ENCODE results near the gene MKRN2. TPM values are rescaled to one million over a fixed set of nuclear protein-coding genes. Genes with fewer than 3 reads are reported as not detected.
"Not testable (repeated sequence)": the region's sequence is repeated elsewhere in the genome, so short reads cannot be mapped to it uniquely, and the experiment has no call there.

MKRN2 gene
- total RNA-seq, 4 donors from 2014 or later: 35.5 to 49.4 (median 45.3) TPM

DNA sequence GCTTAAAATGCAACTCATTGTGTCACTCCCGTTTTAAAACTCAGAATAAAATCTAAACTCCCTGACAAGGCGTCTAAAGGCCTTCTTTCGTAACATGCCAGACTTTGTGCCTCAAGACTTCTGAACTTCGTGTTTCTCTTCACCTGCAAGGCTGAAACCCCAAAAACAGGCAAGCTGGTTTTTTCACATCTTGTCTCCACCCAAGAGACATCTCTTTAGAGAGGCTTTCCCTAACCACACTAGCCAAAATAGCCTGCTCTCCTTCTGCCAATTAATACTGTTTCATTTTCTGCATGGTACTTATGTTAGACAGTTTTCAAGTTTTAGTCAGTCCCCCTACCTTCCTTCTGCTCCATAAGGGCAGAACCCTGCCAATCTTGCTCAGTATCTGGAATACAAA, 65.4 kb downstream of the MKRN2 start:
- TF ChIP-seq POLR2A (IDR thresholded peaks at IDR 0.05) (no peak), EP300 (IDR thresholded peaks at IDR 0.05) (no peak)
- TF ChIP-seq, protein P1, sequence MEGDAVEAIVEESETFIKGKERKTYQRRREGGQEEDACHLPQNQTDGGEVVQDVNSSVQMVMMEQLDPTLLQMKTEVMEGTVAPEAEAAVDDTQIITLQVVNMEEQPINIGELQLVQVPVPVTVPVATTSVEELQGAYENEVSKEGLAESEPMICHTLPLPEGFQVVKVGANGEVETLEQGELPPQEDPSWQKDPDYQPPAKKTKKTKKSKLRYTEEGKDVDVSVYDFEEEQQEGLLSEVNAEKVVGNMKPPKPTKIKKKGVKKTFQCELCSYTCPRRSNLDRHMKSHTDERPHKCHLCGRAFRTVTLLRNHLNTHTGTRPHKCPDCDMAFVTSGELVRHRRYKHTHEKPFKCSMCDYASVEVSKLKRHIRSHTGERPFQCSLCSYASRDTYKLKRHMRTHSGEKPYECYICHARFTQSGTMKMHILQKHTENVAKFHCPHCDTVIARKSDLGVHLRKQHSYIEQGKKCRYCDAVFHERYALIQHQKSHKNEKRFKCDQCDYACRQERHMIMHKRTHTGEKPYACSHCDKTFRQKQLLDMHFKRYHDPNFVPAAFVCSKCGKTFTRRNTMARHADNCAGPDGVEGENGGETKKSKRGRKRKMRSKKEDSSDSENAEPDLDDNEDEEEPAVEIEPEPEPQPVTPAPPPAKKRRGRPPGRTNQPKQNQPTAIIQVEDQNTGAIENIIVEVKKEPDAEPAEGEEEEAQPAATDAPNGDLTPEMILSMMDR (IDR thresholded peaks at IDR 0.05): no peak
- H3K9me3 ChIP-seq: no peaks in the 10 kb centered on the region
- H3K27ac ChIP-seq: no peak overlapping the region
- WGBS, 2 donors: 61 to 64% methylated on average over 4 of the region's 4 CpGs
- H3K36me3 ChIP-seq: peaks cover 0 to 15% (median 0%) of the 10 kb centered on the region in 3 donors
- H3K4me3 ChIP-seq: no peak overlapping the region
- peaks cover 0 to 56% (median 3%) of the 10 kb centered on the region in 4 donors for H3K4me1 ChIP-seq
- no peaks in the 10 kb centered on the region for H3K27me3 ChIP-seq
- DNase-seq (ENCODE audit: low spot score in 2 of 2): no peak

- DNase-seq (ENCODE audit: low spot score in 2 of 2): no peak
- Histone ChIP-seq H3K9me3 (no peaks in the 10 kb centered on the region), H3K4me1 (peaks cover 0 to 71% (median 3%) of the 10 kb centered on the region in 4 donors), H3K4me3 (no peak overlapping the region), H3K36me3 (no peaks in the 10 kb centered on the region), H3K27ac (no peak overlapping the region), H3K27me3 (no peaks in the 10 kb centered on the region)
- TF ChIP-seq POLR2A (IDR thresholded peaks at IDR 0.05) (no peak), EP300 (IDR thresholded peaks at IDR 0.05) (no peak)
- TF ChIP-seq, protein P1 (IDR thresholded peaks at IDR 0.05): no peak
- 89 to 90% methylated on average over 5 of the region's 5 CpGs for WGBS, 2 donors
Observed at GRCh38 chr3:12624056-12624455, 67.2 kb downstream of the MKRN2 start.

GRCh38 chr3:12624964-12625363, 68.1 kb downstream of the MKRN2 start:
- H3K4me1 ChIP-seq: peaks cover 0 to 79% (median 6%) of the 10 kb centered on the region in 4 donors
- DNase-seq (ENCODE audit: low spot score in 2 of 2); H3K9me3 ChIP-seq; H3K27me3 ChIP-seq; H3K36me3 ChIP-seq; H3K27ac ChIP-seq; H3K4me3 ChIP-seq: not testable (repeated sequence)
- WGBS, 2 donors: 89 to 95% methylated on average over 3 of the region's 3 CpGs

GRCh38 chr3:12627370-12627769, 70.5 kb downstream of the MKRN2 start:
- Histone ChIP-seq H3K4me1 (peaks cover 0 to 78% (median 6%) of the 10 kb centered on the region in 4 donors), H3K27ac (peak overlapping the region in 1 of 4 donors; percentile 23), H3K4me3 (no peak overlapping the region), H3K27me3 (no peaks in the 10 kb centered on the region), H3K9me3 (no peaks in the 10 kb centered on the region), H3K36me3 (no peaks in the 10 kb centered on the region)
- no peak for DNase-seq (ENCODE audit: low spot score in 2 of 2)
- 62 to 64% methylated on average over 4 of the region's 4 CpGs for WGBS, 2 donors
- TF ChIP-seq, protein P1 (IDR thresholded peaks at IDR 0.05): no peak

GRCh38 chr3:12628813-12629212, 71.9 kb downstream of the MKRN2 start:
- Histone ChIP-seq H3K4me1 (peaks cover 0 to 81% (median 6%) of the 10 kb centered on the region in 4 donors), H3K4me3 (no peak overlapping the region), H3K27ac (no peak overlapping the region), H3K36me3 (no peaks in the 10 kb centered on the region), H3K27me3 (no peaks in the 10 kb centered on the region), H3K9me3 (no peaks in the 10 kb centered on the region)
- DNase-seq (ENCODE audit: low spot score in 2 of 2): no peak
- 79 to 84% methylated on average over 1 of the region's 1 CpG for WGBS, 2 donors
- TF ChIP-seq, protein P1 (IDR thresholded peaks at IDR 0.05): no peak
- TF ChIP-seq EP300 (IDR thresholded peaks at IDR 0.05) (no peak), POLR2A (IDR thresholded peaks at IDR 0.05) (no peak)

DNA sequence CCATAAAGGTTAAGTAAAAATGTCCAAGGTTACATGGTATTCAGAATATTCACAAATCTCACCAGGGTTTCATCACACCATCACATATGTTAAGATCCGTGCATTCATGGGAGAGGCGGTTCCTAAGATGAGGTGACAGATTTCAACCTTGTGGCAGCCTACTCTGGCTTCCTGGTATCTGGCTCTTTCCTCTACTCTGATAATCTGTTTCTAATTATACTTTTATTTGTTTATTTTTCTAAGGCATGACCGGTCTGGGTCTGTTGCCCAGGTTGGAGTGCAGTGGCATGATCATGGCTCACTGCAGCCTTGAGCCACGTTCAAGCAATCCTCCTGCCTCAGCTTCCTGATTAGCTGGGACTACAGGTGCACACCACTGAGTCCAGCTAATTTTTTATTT, 72.7 kb downstream of the MKRN2 start:
- Histone ChIP-seq H3K36me3 (no peaks in the 10 kb centered on the region), H3K4me1 (peaks cover 0 to 79% (median 6%) of the 10 kb centered on the region in 4 donors), H3K27ac (no peak overlapping the region), H3K4me3 (no peak overlapping the region), H3K27me3 (no peaks in the 10 kb centered on the region), H3K9me3 (no peaks in the 10 kb centered on the region)
- DNase-seq (ENCODE audit: low spot score in 2 of 2): no peak
- TF ChIP-seq EP300 (IDR thresholded peaks at IDR 0.05): no peak
- no peak for TF ChIP-seq POLR2A (IDR thresholded peaks at IDR 0.05)
- TF ChIP-seq, protein P1 (IDR thresholded peaks at IDR 0.05): no peak
- WGBS, 2 donors: 63 to 65% methylated on average over 4 of the region's 4 CpGs

All from tibial nerve (tissue), 4 donors.